Lower lobe of right lung (tissue), 2 donors: ENCODE data around the gene OR2D3. TPM values are rescaled to one million over a fixed set of nuclear protein-coding genes. Genes with fewer than 3 reads are reported as not detected.

Source experiments
- ATAC-seq, 2 donors: fragments of 200-7000 bp; cut with Tn5 transposase; one replicate each; pipeline ENCODE4 v1.9.1; 2020 to 2022; ENCODE audit warnings: mild to moderate bottlenecking in 2 of 2, moderate library complexity in 2 of 2
- DNase-seq: peaks from one replicate; pipeline ENCODE4 v3.0.0-alpha.2; 2020
- H3K27ac ChIP-seq: fragments of 200-600 bp; one replicate; pipeline ENCODE4 v1.8.0; 2022
- H3K27me3 ChIP-seq: fragments of 200-600 bp; one replicate; pipeline ENCODE4 v1.8.0; 2022; ENCODE audit warnings: low read depth
- H3K36me3 ChIP-seq: fragments of 200-600 bp; one replicate; pipeline ENCODE4 v1.8.0; 2022; ENCODE audit warnings: mild to moderate bottlenecking
- H3K4me1 ChIP-seq: fragments of 200-600 bp; one replicate; pipeline ENCODE4 v1.8.0; 2022
- H3K4me3 ChIP-seq: fragments of 200-600 bp; one replicate; pipeline ENCODE4 v1.8.0; 2022; ENCODE audit warnings: mild to moderate bottlenecking
- H3K9me3 ChIP-seq: fragments of 200-600 bp; one replicate; pipeline ENCODE4 v1.8.0; 2022
- intact Hi-C: fragments of 100-400 bp; cut with DNase I; formaldehyde crosslinking; loops from one replicate; pipeline ENCODE4 v1.11.0; 2022
- total RNA-seq: library from RNA; stranded (reverse); fragmentation: NEBNext Ultra II Directional; extraction: Animal tissue kit (Norgen Biotek cat#: 25700); gene quantifications from one replicate; pipeline ENCODE4 v1.2.1, GENCODE V29; 2021
- TF ChIP-seq, protein P1 (sequence below): fragments of 200-600 bp; IDR thresholded peaks from one replicate; pipeline ENCODE4 v1.8.0; 2022; ENCODE audit warnings: antibody characterized with exemption, mild to moderate bottlenecking
- donor health status: DM: no; HTN: yes; CAD: no; lungs with severe emphysema.

OR2D3 gene
- total RNA-seq, 1 donor from 2014 or later = not detected

DNA sequence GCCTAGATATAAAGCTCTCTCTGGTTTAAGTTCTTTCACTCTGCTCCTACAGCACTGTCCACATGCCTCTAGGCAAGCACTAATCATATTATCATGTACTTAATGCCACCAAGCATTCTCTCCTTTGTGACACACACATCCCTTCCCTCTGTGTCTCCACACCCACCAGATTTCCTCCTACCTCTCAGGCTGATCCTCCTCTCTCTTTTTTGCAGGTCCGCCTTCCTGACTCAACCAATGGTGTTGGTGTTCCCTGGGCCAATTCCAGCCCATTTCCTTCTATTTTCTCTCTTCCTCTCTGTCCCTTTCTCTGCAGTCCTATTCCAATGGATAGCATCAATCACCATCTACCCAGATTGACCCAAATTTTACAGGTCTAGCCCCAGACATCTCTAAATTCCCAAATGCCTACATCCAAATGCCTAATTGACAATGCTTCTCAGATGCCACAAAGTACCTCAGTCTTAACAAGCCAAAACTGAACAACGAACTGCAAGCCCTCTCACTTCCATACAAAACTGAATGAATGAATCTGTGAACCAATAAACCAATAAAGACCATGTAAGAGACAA is 4.9 kb downstream of the OR2D3 start:
- no peaks in the 10 kb centered on the region for H3K9me3 ChIP-seq
- TF ChIP-seq, protein P1, sequence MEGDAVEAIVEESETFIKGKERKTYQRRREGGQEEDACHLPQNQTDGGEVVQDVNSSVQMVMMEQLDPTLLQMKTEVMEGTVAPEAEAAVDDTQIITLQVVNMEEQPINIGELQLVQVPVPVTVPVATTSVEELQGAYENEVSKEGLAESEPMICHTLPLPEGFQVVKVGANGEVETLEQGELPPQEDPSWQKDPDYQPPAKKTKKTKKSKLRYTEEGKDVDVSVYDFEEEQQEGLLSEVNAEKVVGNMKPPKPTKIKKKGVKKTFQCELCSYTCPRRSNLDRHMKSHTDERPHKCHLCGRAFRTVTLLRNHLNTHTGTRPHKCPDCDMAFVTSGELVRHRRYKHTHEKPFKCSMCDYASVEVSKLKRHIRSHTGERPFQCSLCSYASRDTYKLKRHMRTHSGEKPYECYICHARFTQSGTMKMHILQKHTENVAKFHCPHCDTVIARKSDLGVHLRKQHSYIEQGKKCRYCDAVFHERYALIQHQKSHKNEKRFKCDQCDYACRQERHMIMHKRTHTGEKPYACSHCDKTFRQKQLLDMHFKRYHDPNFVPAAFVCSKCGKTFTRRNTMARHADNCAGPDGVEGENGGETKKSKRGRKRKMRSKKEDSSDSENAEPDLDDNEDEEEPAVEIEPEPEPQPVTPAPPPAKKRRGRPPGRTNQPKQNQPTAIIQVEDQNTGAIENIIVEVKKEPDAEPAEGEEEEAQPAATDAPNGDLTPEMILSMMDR = no peak
- DNase-seq (no peak), ATAC-seq (peak; percentile 7 to 38)
- H3K36me3 ChIP-seq = no peaks in the 10 kb centered on the region
- peaks cover 12% of the 10 kb centered on the region for H3K4me1 ChIP-seq
- intact Hi-C loops = no loop called here
- H3K27me3 ChIP-seq = no peaks in the 10 kb centered on the region
- peak overlapping the region; percentile 73 for H3K4me3 ChIP-seq
- peak overlapping the region; percentile 74 for H3K27ac ChIP-seq

DNA sequence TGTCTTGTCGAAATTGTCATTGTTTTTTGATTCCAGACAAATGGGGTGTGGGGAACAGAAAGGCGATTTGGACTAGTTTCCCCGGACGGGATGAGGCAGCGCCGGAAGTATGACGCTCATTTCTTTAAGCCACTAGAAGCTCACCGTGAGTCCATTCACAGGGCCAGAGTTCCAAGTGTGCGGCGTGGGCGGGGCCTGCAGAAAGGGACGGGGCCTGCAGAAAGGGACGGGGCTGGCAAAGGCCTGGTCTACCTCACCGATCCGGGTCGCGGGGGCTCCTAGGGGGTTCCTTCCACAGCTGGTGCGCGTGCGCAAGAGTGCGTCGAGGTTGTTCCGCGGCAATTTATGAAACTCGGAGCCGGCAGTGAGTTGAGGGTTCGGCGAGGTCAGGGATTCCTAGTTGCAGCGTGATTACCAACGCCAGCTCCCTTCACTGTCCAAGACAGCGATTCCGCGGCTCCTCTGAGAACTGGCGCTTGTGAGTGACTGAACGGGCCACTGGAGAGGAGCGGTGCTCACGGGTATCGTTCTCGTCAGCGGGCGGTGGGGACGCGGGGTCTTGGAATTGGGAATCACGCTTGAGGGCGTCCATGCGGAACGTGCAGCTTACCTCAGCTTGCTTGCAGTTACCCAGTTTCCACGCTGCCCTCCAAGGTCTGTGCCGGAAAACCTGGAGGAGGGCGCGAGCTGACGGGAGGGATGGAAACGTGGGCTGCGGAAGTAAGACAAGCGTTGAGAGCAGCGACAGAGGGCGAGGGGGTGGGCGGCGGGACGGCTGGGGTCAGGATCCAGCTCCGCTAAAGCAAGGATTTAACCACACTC is 5.6 kb downstream of the OR2D3 start, which contains the start of gene ZNF215:
TSS of gene ZNF215 (plus strand) at position 219 of the 822 bp plus-strand sequence. CDS start 5,847 bp downstream, outside the sequence.
- peak within 1 kb of the TSS; percentile 74 for H3K27ac ChIP-seq
- TF ChIP-seq, protein P1 = no peak
- intact Hi-C loops = no loop called here
- no peaks in the 10 kb centered on the region for H3K27me3 ChIP-seq
- ATAC-seq = peak; percentile 87 to 93
- H3K4me1 ChIP-seq = peaks cover 12% of the 10 kb centered on the region
- H3K4me3 ChIP-seq = peak within 1 kb of the TSS; percentile 73
- H3K9me3 ChIP-seq = no peaks in the 10 kb centered on the region
- peak; percentile 87 for DNase-seq
- H3K36me3 ChIP-seq = no peaks in the 10 kb centered on the region

DNA sequence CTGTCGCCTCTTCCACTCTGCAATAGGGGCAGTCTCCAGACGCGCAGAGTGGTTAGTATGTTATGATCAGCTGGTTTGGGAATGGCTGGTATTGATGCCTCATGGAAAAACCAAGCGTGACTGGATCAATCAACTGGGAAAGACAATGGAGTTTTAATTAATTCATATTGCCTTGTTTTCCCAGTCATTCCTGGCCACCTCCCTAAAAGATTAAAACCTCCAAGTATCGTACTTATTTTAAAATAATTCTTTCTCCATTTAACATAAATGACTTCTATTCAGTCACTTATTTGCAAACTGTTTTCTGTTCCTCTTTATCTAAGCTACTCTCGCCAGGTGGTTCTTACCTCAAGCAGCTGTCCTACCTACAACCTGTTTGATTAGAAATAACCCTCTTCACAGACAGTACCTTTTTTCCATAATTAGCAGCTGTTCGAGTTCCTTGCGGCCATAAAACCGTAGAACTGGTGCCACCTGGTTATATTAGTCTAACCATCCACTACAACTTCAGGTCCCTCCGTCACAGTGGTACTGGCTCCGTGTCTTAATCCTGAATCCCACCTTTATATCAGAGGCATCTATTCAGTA is 6.3 kb downstream of the OR2D3 start:
- TF ChIP-seq, protein P1 = no peak
- no peak for DNase-seq
- Histone ChIP-seq H3K4me3 (peak overlapping the region; percentile 73), H3K27me3 (no peaks in the 10 kb centered on the region), H3K9me3 (no peaks in the 10 kb centered on the region), H3K27ac (no peak overlapping the region), H3K36me3 (no peaks in the 10 kb centered on the region), H3K4me1 (peaks cover 12% of the 10 kb centered on the region)
- intact Hi-C loops = no loop called here
- no peak for ATAC-seq

DNA sequence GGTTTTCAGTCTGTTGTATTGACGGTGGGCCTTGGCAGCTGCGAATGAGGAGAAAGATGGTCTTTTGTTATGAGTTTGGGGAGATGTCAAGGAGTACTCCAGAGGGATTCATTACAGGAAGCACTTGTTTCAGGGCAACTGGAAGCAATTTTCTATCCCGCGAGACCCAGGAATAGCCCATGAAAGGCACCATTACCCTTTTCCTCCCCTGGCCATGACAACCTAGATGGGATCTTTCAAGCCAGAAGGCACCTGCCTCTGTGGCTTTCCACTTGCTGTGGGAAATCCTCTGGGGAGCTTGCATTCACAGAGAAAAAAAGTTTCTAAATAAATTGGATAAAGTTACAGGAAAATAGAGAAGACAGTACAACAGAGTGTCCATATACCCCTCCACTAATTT is 8.1 kb downstream of the OR2D3 start:
- H3K4me3 ChIP-seq = no peak overlapping the region
- intact Hi-C loops = no loop called here
- ATAC-seq = no peak

DNA sequence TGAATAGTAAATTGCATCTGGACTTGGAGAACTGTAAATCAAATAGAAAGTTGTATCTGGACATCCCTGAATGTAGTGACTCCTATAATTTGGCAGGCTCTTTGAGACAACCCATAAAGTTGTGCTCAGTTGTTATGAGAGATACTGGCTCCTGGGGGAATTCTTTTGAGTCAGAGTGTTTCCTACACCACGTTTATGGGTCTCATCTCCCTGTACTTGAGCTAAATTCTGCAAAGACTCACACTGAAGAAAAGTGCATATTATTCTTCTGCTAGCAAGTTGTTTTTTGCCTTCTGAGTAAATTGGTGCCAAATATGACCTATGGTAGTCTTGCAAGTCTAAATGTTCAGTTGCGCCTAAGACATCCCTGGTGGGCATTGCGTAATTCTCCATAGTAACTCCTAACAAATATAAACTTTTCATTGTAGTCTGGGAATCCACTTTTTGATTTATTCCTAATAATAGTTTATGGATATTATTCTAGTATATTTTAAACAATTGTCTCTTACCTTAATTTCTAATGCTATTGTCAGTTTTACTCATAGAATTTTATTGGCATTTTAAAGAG is 10.4 kb downstream of the OR2D3 start:
- Histone ChIP-seq H3K9me3 (no peaks in the 10 kb centered on the region), H3K4me3 (no peak overlapping the region), H3K27me3 (no peaks in the 10 kb centered on the region), H3K27ac (no peak overlapping the region), H3K36me3 (no peaks in the 10 kb centered on the region), H3K4me1 (peaks cover 12% of the 10 kb centered on the region)
- no peak for ATAC-seq
- TF ChIP-seq, protein P1 = no peak
- intact Hi-C loops = no loop called here
- no peak for DNase-seq

More for the DNA sequence above, 8.1 kb downstream of the OR2D3 start:
- DNase-seq = no peak
- Histone ChIP-seq H3K27me3 (no peaks in the 10 kb centered on the region), H3K27ac (no peak overlapping the region), H3K36me3 (no peaks in the 10 kb centered on the region), H3K4me1 (peaks cover 12% of the 10 kb centered on the region), H3K9me3 (no peaks in the 10 kb centered on the region)
- TF ChIP-seq, protein P1 = no peak
